Muscle layer of duodenum (tissue), 2 donors: ENCODE data around the gene CHST14.

ENCODE experiments used
- H3K27ac ChIP-seq: one replicate; pipeline ENCODE4 v1.7.0; 2013; ENCODE audit warnings: mild to moderate bottlenecking, low read length
- H3K27me3 ChIP-seq: one replicate; pipeline ENCODE4 v1.7.0; 2013; ENCODE audit warnings: low read depth, mild to moderate bottlenecking, control low read depth, low read length
- H3K36me3 ChIP-seq, 2 donors: one replicate each; pipeline ENCODE4 v1.7.0; 2013; ENCODE audit warnings: low read length in 2 of 2, control low read depth in 1 of 2, mild to moderate bottlenecking in 1 of 2; ENCODE audit not compliant: insufficient read depth in 2 of 2, control insufficient read depth in 1 of 2
- H3K4me1 ChIP-seq, 2 donors: one replicate each; pipeline ENCODE4 v1.7.0; 2013; ENCODE audit warnings: low read length in 2 of 2, mild to moderate bottlenecking in 2 of 2, control low read depth in 1 of 2, moderate library complexity in 1 of 2; ENCODE audit not compliant: insufficient read depth in 2 of 2, control insufficient read depth in 1 of 2
- H3K4me3 ChIP-seq, 2 donors: one replicate each; pipeline ENCODE4 v1.7.0; 2013; ENCODE audit warnings: low read length in 2 of 2, low read depth in 1 of 2, mild to moderate bottlenecking in 1 of 2
- H3K9me3 ChIP-seq, 2 donors: one replicate each; pipeline ENCODE4 v1.7.0; 2013; ENCODE audit warnings: low read length in 2 of 2, control low read depth in 1 of 2, mild to moderate bottlenecking in 1 of 2; ENCODE audit not compliant: control insufficient read depth in 1 of 2
- donor health status: healthy.

The CHST14 gene

DNA sequence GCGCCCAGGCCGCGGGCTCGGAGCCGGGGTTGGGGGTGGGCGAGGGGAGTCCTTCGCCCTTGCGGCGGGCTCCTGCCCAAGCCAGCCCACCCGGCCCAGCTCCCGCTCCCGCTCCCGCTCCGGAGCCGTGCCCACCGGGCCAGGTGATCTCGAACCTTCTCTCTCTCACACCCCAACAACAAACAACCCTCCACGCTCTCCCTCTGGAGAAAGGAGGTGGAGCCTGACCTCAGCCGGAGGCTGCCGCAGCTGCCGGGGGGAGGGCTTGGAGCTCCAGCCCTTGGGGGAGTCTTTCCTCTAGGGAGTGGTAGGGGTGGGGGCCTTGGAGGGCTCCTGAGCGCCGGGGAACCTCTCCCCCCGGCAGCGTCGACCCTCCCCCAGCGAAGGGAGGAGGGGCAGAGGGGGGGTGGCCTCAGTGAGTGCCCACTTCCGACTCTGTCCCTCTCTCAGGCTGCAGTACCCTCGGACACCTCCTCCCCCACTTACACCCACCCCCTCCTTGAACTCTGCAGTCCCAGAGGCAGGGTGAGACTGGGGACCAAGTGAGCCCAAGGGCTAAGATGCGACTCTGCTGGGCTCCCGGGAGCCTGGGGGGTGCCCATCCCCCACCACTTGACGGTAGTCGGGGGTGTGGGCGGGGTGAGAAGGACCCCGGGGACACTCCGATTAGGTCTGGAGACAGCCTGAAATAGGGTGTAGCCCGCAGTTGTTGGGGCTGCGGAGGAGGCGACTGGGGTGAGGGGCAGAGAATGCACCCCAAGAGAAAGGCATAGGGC lies 34.5 kb upstream of the CHST14 start:
- no peak overlapping the region for H3K27ac ChIP-seq
- peaks cover 27% of the 10 kb centered on the region for H3K27me3 ChIP-seq
- peak overlapping the region; percentile 44 to 69 for H3K4me3 ChIP-seq
- H3K36me3 ChIP-seq = no peaks in the 10 kb centered on the region
- H3K4me1 ChIP-seq = peaks cover 7 to 25% of the 10 kb centered on the region in 2 donors
- H3K9me3 ChIP-seq = no peaks in the 10 kb centered on the region

GRCh38 chr15:40436892-40437751 lies 33.7 kb upstream of the CHST14 start:
- peaks cover 7 to 25% of the 10 kb centered on the region in 2 donors for H3K4me1 ChIP-seq
- no peak overlapping the region for H3K27ac ChIP-seq
- H3K9me3 ChIP-seq = no peaks in the 10 kb centered on the region
- H3K36me3 ChIP-seq = no peaks in the 10 kb centered on the region
- peak overlapping the region; percentile 44 to 69 for H3K4me3 ChIP-seq
- H3K27me3 ChIP-seq = peaks cover 27% of the 10 kb centered on the region

DNA sequence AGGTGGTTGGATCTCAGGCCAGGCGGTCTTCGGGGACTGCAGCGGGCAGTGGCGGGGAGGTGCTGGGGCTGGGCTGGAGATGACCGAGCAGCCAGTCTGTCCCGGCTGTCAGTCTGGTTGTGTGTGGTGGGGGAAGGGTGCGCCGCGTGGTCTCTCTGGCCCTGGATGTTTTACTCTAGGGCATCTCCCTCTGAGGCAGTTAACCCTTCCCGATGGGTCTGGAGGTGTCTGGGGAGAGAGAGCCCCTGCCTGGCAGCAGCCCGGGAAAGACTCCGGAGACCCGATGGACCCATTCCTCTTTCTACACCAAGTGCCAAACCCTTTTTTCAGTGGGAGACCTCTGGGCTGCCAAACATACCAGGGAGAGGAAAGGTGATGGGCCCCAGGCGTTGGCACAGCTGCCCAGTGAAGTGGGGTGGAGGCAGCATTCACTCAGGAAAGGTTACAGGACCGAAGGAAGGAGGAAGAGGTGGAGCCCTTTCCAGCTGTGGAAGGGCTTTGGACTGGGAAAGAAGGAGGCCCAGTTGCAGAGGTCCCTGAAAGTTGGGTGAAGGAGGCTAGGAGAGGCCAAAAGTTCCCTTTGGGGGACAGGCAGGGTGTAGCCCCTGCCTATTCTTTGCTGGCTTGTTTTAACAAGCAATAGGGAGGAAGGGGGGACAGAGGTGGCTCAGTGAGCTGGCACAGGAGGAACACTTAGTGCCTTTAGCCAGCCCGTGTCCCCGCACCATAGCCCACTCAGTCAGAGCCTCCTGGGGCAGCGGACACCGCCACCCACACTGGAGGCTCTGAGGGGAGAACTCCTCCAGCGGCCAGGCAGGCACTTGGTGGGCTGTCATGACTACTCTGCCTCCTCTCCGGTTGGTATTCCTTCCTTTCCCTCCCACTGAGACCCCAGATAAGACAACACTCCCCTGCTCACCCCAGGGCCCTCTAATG lies 32.8 kb upstream of the CHST14 start:
- Histone ChIP-seq H3K4me1 (peaks cover 13 to 33% of the 10 kb centered on the region in 2 donors), H3K9me3 (no peaks in the 10 kb centered on the region), H3K27me3 (peaks cover 27% of the 10 kb centered on the region), H3K4me3 (no peak overlapping the region), H3K36me3 (no peaks in the 10 kb centered on the region), H3K27ac (no peak overlapping the region)

DNA sequence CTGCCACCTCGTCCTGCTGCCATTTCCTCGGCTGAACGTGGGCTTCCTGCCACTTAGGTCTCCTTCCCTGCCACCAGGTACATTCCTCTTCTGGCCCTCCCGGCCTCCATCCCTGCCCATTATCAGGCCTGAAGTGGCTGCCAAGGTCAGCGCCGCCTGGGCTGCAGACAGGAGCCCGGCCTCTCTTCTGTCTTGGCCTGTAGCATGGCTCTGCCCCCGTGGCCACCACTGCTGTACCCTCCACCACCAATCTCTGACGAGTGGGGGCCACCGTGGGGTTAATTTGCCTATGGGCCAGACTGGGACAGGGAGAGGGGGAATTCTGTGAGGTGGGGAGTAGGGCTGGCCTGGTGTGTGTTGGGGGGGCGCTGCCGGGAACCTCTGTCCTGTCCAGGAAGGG lies 32.1 kb upstream of the CHST14 start:
- H3K27ac ChIP-seq = no peak overlapping the region
- H3K36me3 ChIP-seq = no peaks in the 10 kb centered on the region
- no peaks in the 10 kb centered on the region for H3K9me3 ChIP-seq
- no peak overlapping the region for H3K4me3 ChIP-seq
- H3K4me1 ChIP-seq = peaks cover 15 to 40% of the 10 kb centered on the region in 2 donors
- peaks cover 27% of the 10 kb centered on the region for H3K27me3 ChIP-seq

GRCh38 chr15:40439461-40439959 lies 31.3 kb upstream of the CHST14 start:
- no peak overlapping the region for H3K27ac ChIP-seq
- H3K9me3 ChIP-seq = no peaks in the 10 kb centered on the region
- no peaks in the 10 kb centered on the region for H3K36me3 ChIP-seq
- H3K27me3 ChIP-seq = peaks cover 27% of the 10 kb centered on the region
- H3K4me3 ChIP-seq = peak overlapping the region; percentile 62 to 64
- peaks cover 15 to 45% of the 10 kb centered on the region in 2 donors for H3K4me1 ChIP-seq

DNA sequence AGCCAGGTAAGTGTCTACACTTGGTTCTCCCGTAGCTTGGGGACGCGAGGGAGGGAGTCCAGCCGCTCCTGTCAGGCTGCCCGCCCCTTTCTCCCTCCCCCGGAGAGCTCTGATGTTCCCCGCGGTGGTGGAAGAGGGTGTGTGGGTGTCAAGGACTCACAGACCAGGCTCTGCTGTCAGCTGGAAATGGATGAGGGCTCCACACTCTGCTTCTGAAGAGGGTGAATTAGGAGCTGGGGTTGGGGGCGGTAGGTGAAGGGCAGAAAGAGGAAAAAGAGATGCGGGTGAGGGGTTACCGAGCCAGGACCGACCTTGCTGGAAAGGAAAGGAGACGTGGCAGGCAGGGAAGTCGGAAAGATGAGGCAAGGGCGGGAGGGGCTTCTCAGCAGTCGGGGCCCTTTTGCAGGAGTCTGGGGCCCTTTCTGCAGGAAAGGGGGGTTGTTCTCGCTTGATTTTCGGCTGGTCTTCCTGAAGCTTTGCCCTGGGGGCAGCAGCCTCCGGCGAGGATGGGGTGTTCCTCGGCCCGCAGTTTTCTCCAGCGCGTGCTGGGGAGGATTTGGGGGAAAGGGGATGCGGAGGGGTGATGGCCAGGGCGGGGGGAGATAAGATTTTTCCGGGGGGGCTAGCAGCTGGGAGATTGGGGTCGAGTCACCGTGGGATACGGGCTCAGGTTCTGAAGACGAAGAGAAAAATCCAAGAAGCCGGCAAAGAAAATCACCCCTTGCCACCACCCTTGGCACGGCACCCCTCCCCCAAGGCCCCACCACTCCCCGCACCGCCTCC lies 30.6 kb upstream of the CHST14 start:
- Histone ChIP-seq H3K27ac (no peak overlapping the region), H3K36me3 (no peaks in the 10 kb centered on the region), H3K4me3 (peak overlapping the region; percentile 62 to 64), H3K4me1 (peaks cover 15 to 52% of the 10 kb centered on the region in 2 donors), H3K27me3 (peaks cover 22% of the 10 kb centered on the region), H3K9me3 (no peaks in the 10 kb centered on the region)

- Histone ChIP-seq H3K4me1 (peaks cover 22 to 57% of the 10 kb centered on the region in 2 donors), H3K27me3 (peaks cover 22% of the 10 kb centered on the region), H3K9me3 (no peaks in the 10 kb centered on the region), H3K27ac (no peak within 1 kb of the TSS), H3K36me3 (no peaks in the 10 kb centered on the region), H3K4me3 (peak within 1 kb of the TSS; percentile 64 to 78)
These were observed 29.8 kb upstream of the CHST14 start, which contains the start of gene BAHD1 for GRCh38 chr15:40440743-40441564. TSS of gene BAHD1 (plus strand) at chr15:40440953. CDS start at chr15:40458465, 17,512 bp downstream.

DNA sequence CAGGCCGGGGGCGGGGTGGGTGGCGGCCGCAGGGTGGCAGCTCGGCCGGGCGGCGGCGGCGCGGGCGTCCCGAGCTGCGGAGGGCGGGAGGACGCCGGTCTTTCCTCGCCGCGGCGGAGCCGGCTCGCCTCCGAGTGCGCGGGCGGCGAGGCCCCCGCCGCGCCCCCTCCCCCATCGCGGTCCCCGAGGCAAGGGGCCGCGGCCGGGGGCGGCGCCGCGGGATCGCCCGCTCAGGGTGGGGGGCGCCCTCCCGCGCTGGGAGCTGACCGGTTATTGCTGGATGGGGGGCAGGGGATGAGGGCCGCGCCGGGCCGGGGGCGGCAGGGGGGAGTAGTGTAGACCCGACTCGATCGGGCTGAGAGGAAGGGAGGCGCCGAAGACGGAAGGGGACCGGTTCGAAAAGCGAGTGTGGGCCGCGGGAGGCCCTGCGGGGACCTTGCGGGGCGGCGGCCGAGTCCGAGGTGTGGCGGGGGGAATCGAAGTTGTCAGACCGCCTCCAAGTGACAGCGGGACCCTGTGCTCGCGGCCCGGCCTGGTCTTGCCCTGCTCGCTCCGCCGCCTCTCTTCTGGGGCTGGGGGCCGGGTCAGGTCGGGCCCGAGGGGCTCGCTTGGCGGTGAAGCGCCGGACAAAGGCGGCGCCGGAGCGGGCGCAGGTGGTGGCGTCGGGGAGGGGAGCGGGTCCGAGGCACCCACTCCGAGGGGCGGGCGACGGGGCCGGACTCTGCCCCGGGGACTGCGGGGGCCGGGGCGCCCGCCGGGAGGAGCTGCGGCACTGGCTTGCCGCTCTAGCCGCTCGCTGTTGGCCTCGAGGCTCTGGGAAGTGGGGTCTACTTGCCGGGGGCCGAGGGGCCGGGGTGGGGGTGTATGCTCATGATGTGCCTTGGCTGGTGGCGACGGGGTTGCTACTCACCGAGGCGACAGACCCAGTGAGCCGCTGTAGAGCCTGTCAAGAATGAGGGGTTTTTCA lies 28.9 kb upstream of the CHST14 start:
- peaks cover 13% of the 10 kb centered on the region for H3K27me3 ChIP-seq
- H3K4me3 ChIP-seq = peak overlapping the region; percentile 46 to 78
- no peaks in the 10 kb centered on the region for H3K9me3 ChIP-seq
- no peaks in the 10 kb centered on the region for H3K36me3 ChIP-seq
- no peak overlapping the region for H3K27ac ChIP-seq
- H3K4me1 ChIP-seq = peaks cover 21 to 48% of the 10 kb centered on the region in 2 donors

GRCh38 chr15:40443255-40443654 lies 27.5 kb upstream of the CHST14 start:
- Histone ChIP-seq H3K27me3 (no peaks in the 10 kb centered on the region), H3K4me3 (no peak overlapping the region), H3K9me3 (no peaks in the 10 kb centered on the region), H3K36me3 (no peaks in the 10 kb centered on the region), H3K27ac (no peak overlapping the region), H3K4me1 (peaks cover 18 to 43% of the 10 kb centered on the region in 2 donors)
